ENCODE results near the gene KRT36. TPM values are rescaled to one million over a fixed set of nuclear protein-coding genes. Genes with fewer than 3 reads are reported as not detected.

The KRT36 gene
- total RNA-seq, 2 experiments from 2014 or later, result not detected

GRCh38 chr17:41532947-41533570, 43.3 kb upstream of the KRT36 start:
- Mint-ChIP-seq H3K4me3 (no peak overlapping the region), H3K36me3 (ENCODE audit: low read depth) (no peaks in the 10 kb centered on the region), H3K9me3 (no peaks in the 10 kb centered on the region), H3K27me3 (peaks cover 50% of the 10 kb centered on the region), H3K4me1 (ENCODE audit: low read depth) (peaks cover 3% of the 10 kb centered on the region), H3K27ac (no peak overlapping the region)
- DNase-seq, result no peak
- ChIA-PET CTCF (interaction anchor here (1.1 to 2.0 kb wide), 2 partner anchors 16 to 115 kb away, joined by 3 to 11 read pairs; no protein-coding TSS in a partner anchor), POLR2A (interaction anchor here (1.0 kb wide), 1 partner anchor 9 kb away, joined by 4 read pairs; no protein-coding TSS in a partner anchor)
- intact Hi-C loops (cut with micrococcal nuclease), result no loop called here
- no peak for ATAC-seq
- no peak for TF ChIP-seq CTCF (IDR thresholded peaks at IDR 0.05)

- H3K27me3 Mint-ChIP-seq, result peaks cover 59% of the 10 kb centered on the region
- DNase-seq (no peak), ATAC-seq (no peak)
- CTCF ChIA-PET, result interaction anchor here (0.9 to 2.0 kb wide), 4 partner anchors 17 to 131 kb away, joined by 3 to 11 read pairs (median 3); no protein-coding TSS in a partner anchor
- H3K36me3 Mint-ChIP-seq (ENCODE audit: low read depth), result no peaks in the 10 kb centered on the region
- TF ChIP-seq CTCF (IDR thresholded peaks at IDR 0.05), result no peak
- POLR2A ChIA-PET, result no interaction called here
- no peak overlapping the region for H3K27ac Mint-ChIP-seq
- intact Hi-C loops (cut with micrococcal nuclease), result no loop called here
- H3K4me1 Mint-ChIP-seq (ENCODE audit: low read depth), result peaks cover 3% of the 10 kb centered on the region
- no peak overlapping the region for H3K4me3 Mint-ChIP-seq
- no peaks in the 10 kb centered on the region for H3K9me3 Mint-ChIP-seq
These were observed 42.3 kb upstream of the KRT36 start for GRCh38 chr17:41531993-41532392.

- H3K4me3 Mint-ChIP-seq, result no peak overlapping the region
- ATAC-seq (no peak), DNase-seq (no peak)
- peaks cover 61% of the 10 kb centered on the region for H3K27me3 Mint-ChIP-seq
- H3K4me1 Mint-ChIP-seq (ENCODE audit: low read depth), result peaks cover 3% of the 10 kb centered on the region
- H3K9me3 Mint-ChIP-seq, result no peaks in the 10 kb centered on the region
- CTCF ChIA-PET, result interaction anchor here (1.3 to 1.6 kb wide), 3 partner anchors 19 to 133 kb away, joined by 4 to 5 read pairs (median 5); no protein-coding TSS in a partner anchor
- no peaks in the 10 kb centered on the region for H3K36me3 Mint-ChIP-seq (ENCODE audit: low read depth)
- TF ChIP-seq CTCF (IDR thresholded peaks at IDR 0.05), result no peak
- POLR2A ChIA-PET, result no interaction called here
- no peak overlapping the region for H3K27ac Mint-ChIP-seq
- intact Hi-C loops (cut with micrococcal nuclease), result no loop called here
These were observed 40.6 kb upstream of the KRT36 start for GRCh38 chr17:41530062-41531048.

- Mint-ChIP-seq H3K9me3 (no peaks in the 10 kb centered on the region), H3K27ac (no peak overlapping the region), H3K4me1 (ENCODE audit: low read depth) (peaks cover 3% of the 10 kb centered on the region), H3K36me3 (ENCODE audit: low read depth) (no peaks in the 10 kb centered on the region), H3K27me3 (peaks cover 59% of the 10 kb centered on the region), H3K4me3 (no peak overlapping the region)
- ChIA-PET CTCF (interaction anchor here (0.7 to 1.6 kb wide), 3 partner anchors 20 to 133 kb away, joined by 3 to 5 read pairs (median 4); no protein-coding TSS in a partner anchor), POLR2A (no interaction called here)
- ATAC-seq (no peak), DNase-seq (no peak)
- intact Hi-C loops (cut with micrococcal nuclease), result no loop called here
- TF ChIP-seq CTCF (IDR thresholded peaks at IDR 0.05), result no peak
These were observed 39.8 kb upstream of the KRT36 start for GRCh38 chr17:41529491-41529915.
